Measurements from ENCODE around the gene TMEM119. TPM values are rescaled to one million over a fixed set of nuclear protein-coding genes. Genes with fewer than 3 reads are reported as not detected.

TMEM119 gene
- total and polyA plus RNA-seq, 10 of the 15 experiments (the other 5 are each of a cell fraction or from before 2014, with no cell fraction given) = 0.11 to 0.44 (median 0.19) TPM; not detected in 5

- TF ChIP-seq NR2C2 (IDR thresholded peaks at IDR 0.05; ENCODE audit: borderline replicate concordance, control insufficient read depth, insufficient read length, low read depth) (no peak), SREBF2 (IDR thresholded peaks at IDR 0.05; ENCODE audit: low read length) (no peak), EZH2 (IDR thresholded peaks at IDR 0.05; ENCODE audit: borderline replicate concordance, control insufficient read depth, low read depth, low read length) (no peak), SMARCA5 (IDR thresholded peaks at IDR 0.05) (peak; percentile 100), TCF12 (IDR thresholded peaks at IDR 0.05; ENCODE audit: low read depth, low read length) (peak; percentile 95), RAD51 (IDR thresholded peaks at IDR 0.05) (peak; percentile 80), ZNF217 (IDR thresholded peaks at IDR 0.05) (peak; percentile 99), IRF5 (IDR thresholded peaks at IDR 0.05; ENCODE audit: borderline replicate concordance) (no peak), PAX8 (IDR thresholded peaks at IDR 0.05) (no peak), ZNF622 (IDR thresholded peaks at IDR 0.05) (no peak), SREBF1 (IDR thresholded peaks at IDR 0.05; ENCODE audit: low read length) (0 out of 2 replicates have a peak, but pooled peaks have one; percentile 11), DPF2 (IDR thresholded peaks at IDR 0.05) (peak; percentile 98), PAX5 (IDR thresholded peaks at IDR 0.05; ENCODE audit: borderline replicate concordance, low read depth, low read length) (peak; percentile 96), EGR1 (IDR thresholded peaks at IDR 0.05; ENCODE audit: borderline replicate concordance in 1 of 2, low read depth in 2 of 2, low read length in 2 of 2) (no peak), ASH2L (IDR thresholded peaks at IDR 0.05; ENCODE audit: borderline replicate concordance, low read depth) (no peak; the same call in 1 of the 2 replicates), IRF4 (IDR thresholded peaks at IDR 0.05; ENCODE audit: low read depth, low read length) (peak; percentile 81), TCF3 (IDR thresholded peaks at IDR 0.05; ENCODE audit: borderline replicate concordance, insufficient read depth, low read depth, low read length) (peak; percentile 77), MYB (IDR thresholded peaks at IDR 0.05; ENCODE audit: borderline replicate concordance, low read depth, low read length) (no peak; the same call in 1 of the 2 replicates)
- TF ChIP-seq, protein P1, sequence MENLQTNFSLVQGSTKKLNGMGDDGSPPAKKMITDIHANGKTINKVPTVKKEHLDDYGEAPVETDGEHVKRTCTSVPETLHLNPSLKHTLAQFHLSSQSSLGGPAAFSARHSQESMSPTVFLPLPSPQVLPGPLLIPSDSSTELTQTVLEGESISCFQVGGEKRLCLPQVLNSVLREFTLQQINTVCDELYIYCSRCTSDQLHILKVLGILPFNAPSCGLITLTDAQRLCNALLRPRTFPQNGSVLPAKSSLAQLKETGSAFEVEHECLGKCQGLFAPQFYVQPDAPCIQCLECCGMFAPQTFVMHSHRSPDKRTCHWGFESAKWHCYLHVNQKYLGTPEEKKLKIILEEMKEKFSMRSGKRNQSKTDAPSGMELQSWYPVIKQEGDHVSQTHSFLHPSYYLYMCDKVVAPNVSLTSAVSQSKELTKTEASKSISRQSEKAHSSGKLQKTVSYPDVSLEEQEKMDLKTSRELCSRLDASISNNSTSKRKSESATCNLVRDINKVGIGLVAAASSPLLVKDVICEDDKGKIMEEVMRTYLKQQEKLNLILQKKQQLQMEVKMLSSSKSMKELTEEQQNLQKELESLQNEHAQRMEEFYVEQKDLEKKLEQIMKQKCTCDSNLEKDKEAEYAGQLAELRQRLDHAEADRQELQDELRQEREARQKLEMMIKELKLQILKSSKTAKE (IDR thresholded peaks at IDR 0.05; ENCODE audit: low read depth, poor library complexity, severe bottlenecking) = peak; percentile 83
- TF ChIP-seq, protein P2, sequence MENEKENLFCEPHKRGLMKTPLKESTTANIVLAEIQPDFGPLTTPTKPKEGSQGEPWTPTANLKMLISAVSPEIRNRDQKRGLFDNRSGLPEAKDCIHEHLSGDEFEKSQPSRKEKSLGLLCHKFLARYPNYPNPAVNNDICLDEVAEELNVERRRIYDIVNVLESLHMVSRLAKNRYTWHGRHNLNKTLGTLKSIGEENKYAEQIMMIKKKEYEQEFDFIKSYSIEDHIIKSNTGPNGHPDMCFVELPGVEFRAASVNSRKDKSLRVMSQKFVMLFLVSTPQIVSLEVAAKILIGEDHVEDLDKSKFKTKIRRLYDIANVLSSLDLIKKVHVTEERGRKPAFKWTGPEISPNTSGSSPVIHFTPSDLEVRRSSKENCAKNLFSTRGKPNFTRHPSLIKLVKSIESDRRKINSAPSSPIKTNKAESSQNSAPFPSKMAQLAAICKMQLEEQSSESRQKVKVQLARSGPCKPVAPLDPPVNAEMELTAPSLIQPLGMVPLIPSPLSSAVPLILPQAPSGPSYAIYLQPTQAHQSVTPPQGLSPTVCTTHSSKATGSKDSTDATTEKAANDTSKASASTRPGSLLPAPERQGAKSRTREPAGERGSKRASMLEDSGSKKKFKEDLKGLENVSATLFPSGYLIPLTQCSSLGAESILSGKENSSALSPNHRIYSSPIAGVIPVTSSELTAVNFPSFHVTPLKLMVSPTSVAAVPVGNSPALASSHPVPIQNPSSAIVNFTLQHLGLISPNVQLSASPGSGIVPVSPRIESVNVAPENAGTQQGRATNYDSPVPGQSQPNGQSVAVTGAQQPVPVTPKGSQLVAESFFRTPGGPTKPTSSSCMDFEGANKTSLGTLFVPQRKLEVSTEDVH (IDR thresholded peaks at IDR 0.05; ENCODE audit: low read depth, partially characterized antibody) = no peak
- TF ChIP-seq, protein P3, sequence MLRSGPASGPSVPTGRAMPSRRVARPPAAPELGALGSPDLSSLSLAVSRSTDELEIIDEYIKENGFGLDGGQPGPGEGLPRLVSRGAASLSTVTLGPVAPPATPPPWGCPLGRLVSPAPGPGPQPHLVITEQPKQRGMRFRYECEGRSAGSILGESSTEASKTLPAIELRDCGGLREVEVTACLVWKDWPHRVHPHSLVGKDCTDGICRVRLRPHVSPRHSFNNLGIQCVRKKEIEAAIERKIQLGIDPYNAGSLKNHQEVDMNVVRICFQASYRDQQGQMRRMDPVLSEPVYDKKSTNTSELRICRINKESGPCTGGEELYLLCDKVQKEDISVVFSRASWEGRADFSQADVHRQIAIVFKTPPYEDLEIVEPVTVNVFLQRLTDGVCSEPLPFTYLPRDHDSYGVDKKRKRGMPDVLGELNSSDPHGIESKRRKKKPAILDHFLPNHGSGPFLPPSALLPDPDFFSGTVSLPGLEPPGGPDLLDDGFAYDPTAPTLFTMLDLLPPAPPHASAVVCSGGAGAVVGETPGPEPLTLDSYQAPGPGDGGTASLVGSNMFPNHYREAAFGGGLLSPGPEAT (IDR thresholded peaks at IDR 0.05; ENCODE audit: low read depth) = peak; percentile 100
Measured at GRCh38 chr12:108616941-108617858, 19.3 kb upstream of the TMEM119 start (continued).

Data from GM12878 (cell line).